Neutrophil (primary cell): ENCODE measurements around the gene ZNF821.
"Not testable (repeated sequence)": the region's sequence is repeated elsewhere in the genome, so short reads cannot be mapped to it uniquely, and the experiment has no call there.

Experiments
- H3K27ac ChIP-seq: fragments of 200-600 bp; sonication (generic); 2 replicates; pipeline ENCODE4 v1.5.1; 2016; ENCODE audit warnings: mild to moderate bottlenecking, moderate library complexity
- H3K27me3 ChIP-seq: fragments of 200-600 bp; sonication (generic); 2 replicates; pipeline ENCODE4 v1.6.0; 2016; ENCODE audit warnings: mild to moderate bottlenecking
- H3K36me3 ChIP-seq: fragments of 200-600 bp; sonication (generic); 2 replicates; pipeline ENCODE4 v1.5.1; 2017
- H3K4me1 ChIP-seq, 2 experiments: fragments of 200-600 bp in 1 of 2; sonication (generic) in 1 of 2; 1 replicate in 1 of 2; 2 replicates in 1 of 2; pipeline versions ENCODE4 v1.5.1 to v1.6.1; 2013 to 2016; ENCODE audit warnings: low read depth in 1 of 2, low read length in 1 of 2, mild to moderate bottlenecking in 1 of 2, moderate library complexity in 1 of 2; ENCODE audit not compliant: control insufficient read depth in 1 of 2, insufficient read depth in 1 of 2
- H3K4me3 ChIP-seq, 2 experiments: fragments of 200-600 bp in 1 of 2; sonication (generic) in 1 of 2; 1 replicate in 1 of 2; 2 replicates in 1 of 2; pipeline ENCODE4 v1.5.1; 2013 to 2016; ENCODE audit warnings: low read depth in 1 of 2, low read length in 1 of 2, mild to moderate bottlenecking in 1 of 2, moderate library complexity in 1 of 2
- H3K9me3 ChIP-seq: fragments of 200-600 bp; sonication (generic); 2 replicates; pipeline ENCODE4 v1.5.1; 2016
- TF ChIP-seq, protein P1 (sequence below): fragments of 200-600 bp; sonication (generic); IDR thresholded peaks from 2 replicates; pipeline ENCODE4 v1.5.1; 2016; ENCODE audit warnings: antibody characterized with exemption

The ZNF821 gene

DNA sequence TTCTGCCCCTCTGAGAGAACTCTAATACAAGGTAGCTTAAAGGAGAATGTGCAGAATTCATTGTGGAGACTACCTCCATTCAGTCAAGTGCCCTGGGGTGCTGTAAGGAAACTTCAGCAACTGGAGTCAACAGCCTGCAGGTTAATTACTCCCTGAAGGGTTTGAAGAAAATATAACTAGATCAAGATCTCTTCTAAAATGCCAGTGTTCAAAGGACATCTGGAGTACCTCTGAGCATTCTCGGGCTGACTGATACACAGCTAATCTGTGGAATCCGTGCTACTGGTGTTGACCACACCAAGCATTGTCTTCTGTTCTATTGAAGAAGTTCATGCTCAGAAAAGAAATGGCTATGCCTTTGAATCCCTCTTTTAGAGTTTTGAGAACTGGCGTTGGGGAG is 49.7 kb downstream of the ZNF821 start:
- TF ChIP-seq, protein P1, sequence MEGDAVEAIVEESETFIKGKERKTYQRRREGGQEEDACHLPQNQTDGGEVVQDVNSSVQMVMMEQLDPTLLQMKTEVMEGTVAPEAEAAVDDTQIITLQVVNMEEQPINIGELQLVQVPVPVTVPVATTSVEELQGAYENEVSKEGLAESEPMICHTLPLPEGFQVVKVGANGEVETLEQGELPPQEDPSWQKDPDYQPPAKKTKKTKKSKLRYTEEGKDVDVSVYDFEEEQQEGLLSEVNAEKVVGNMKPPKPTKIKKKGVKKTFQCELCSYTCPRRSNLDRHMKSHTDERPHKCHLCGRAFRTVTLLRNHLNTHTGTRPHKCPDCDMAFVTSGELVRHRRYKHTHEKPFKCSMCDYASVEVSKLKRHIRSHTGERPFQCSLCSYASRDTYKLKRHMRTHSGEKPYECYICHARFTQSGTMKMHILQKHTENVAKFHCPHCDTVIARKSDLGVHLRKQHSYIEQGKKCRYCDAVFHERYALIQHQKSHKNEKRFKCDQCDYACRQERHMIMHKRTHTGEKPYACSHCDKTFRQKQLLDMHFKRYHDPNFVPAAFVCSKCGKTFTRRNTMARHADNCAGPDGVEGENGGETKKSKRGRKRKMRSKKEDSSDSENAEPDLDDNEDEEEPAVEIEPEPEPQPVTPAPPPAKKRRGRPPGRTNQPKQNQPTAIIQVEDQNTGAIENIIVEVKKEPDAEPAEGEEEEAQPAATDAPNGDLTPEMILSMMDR: no peak
- Histone ChIP-seq H3K4me3 (no peak overlapping the region), H3K27ac (no peak overlapping the region), H3K36me3 (no peaks in the 10 kb centered on the region), H3K9me3 (no peaks in the 10 kb centered on the region), H3K27me3 (no peaks in the 10 kb centered on the region), H3K4me1 (no peaks in the 10 kb centered on the region)

DNA sequence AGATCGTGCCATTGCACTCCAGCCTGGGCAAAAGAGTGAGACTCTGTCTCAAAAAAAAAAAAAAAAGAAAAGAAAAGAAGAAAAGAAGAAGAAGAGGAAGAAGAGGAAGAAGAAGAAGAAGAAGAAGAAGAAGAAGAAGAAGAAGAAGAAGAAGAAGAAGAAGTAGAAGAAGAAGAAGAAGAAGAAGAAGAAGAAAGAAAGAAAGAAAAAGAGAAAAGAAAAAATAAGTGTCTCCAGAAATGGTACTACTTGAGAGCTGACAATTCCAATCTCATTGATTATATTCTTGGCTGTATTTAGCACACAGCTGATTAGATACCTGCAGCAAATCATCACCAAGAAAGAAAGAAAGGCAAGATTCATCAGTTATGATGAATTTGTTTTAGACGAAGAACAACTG is 51.9 kb downstream of the ZNF821 start:
- H3K4me3 ChIP-seq, H3K27ac ChIP-seq, H3K4me1 ChIP-seq, H3K36me3 ChIP-seq, H3K9me3 ChIP-seq, H3K27me3 ChIP-seq: not testable (repeated sequence)

DNA sequence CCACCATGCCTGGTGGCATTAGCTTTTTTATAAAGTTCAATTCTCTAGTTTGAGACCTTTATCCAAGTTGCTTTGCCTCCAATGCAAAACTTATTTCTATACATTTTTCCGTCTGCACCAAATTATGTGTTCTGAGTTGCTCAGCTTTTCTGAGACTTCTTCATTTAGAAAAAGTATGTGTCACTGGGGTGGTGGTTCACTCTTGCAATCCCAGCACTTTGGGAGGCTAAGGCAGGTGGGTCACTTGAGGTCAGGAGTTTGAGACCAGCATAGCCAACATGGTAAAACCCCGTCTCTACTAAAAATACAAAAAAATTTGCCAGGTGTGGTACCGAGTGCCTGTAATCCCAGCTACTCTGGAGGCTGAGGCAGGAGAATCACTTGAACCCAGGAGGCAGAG is 52.3 kb downstream of the ZNF821 start:
- H3K27ac ChIP-seq, H3K9me3 ChIP-seq, H3K4me1 ChIP-seq, H3K36me3 ChIP-seq, H3K27me3 ChIP-seq, H3K4me3 ChIP-seq: not testable (repeated sequence)

DNA sequence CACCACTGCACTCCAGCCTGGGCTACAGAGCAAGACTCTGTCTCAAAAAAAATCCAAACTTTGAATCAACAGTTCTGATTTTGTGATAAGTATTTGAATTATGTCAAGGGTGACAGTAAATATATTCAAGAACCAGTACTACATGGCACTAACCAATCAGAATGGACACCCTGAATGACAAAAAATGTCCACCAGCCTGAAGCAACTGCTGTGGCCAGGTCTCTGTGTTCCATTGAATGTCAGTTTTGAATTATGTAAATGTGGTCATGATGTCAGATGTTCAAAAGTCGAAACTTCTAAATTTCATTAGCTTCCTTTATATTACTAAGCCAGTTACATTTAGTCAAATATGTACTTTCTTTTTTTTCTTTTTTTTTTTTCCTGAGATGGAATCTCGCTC is 53.6 kb downstream of the ZNF821 start:
- TF ChIP-seq, protein P1: no peak
- Histone ChIP-seq H3K4me3 (no peak overlapping the region), H3K27me3 (no peaks in the 10 kb centered on the region), H3K27ac (no peak overlapping the region), H3K4me1 (no peaks in the 10 kb centered on the region), H3K9me3 (no peaks in the 10 kb centered on the region), H3K36me3 (no peaks in the 10 kb centered on the region)

DNA sequence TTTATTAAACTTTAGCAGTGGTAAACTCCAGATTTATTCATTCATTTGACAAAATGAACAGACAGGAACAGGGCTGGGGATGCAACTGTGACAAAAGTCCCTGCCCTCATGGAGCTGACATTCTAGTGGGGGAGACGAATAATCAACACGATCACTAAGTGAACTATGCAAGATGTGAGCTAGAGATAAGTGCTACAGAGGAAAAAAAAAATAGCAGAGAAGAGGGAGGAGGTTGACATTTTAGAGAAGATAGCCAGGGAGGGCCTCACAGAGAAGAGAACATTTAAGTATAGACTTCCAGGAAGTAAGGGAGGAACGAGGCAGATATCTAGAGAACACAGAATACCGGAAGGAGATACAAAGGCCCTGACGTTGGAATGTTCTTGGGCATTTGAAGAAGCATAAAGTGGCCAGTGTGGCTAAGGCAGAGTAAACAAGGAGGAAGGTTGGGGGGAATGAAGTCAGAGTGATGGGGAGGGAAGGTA is 57.4 kb downstream of the ZNF821 start:
- no peaks in the 10 kb centered on the region for H3K36me3 ChIP-seq
- TF ChIP-seq, protein P1: no peak
- H3K27me3 ChIP-seq: no peaks in the 10 kb centered on the region
- no peaks in the 10 kb centered on the region for H3K9me3 ChIP-seq
- H3K4me1 ChIP-seq: no peaks in the 10 kb centered on the region
- H3K4me3 ChIP-seq: no peak overlapping the region
- no peak overlapping the region for H3K27ac ChIP-seq

DNA sequence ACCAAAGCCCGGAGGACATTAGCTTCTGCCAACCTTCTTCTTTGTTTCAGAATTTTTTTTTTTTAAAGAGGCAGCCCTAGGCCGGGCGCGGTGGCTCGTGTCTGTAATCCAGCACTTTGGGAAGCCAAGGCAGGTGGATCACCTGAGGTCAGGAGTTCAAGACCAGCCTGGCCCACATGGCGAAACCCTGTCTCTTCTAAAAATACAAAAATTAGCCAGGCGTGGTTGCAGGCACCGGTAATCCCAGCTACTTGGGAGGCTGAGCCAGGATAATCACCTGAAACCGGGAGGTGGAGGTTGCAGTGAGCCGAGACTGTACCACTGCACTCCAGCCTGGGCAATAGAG is 66.9 kb downstream of the ZNF821 start:
- H3K27ac ChIP-seq, H3K27me3 ChIP-seq: not testable (repeated sequence)

DNA sequence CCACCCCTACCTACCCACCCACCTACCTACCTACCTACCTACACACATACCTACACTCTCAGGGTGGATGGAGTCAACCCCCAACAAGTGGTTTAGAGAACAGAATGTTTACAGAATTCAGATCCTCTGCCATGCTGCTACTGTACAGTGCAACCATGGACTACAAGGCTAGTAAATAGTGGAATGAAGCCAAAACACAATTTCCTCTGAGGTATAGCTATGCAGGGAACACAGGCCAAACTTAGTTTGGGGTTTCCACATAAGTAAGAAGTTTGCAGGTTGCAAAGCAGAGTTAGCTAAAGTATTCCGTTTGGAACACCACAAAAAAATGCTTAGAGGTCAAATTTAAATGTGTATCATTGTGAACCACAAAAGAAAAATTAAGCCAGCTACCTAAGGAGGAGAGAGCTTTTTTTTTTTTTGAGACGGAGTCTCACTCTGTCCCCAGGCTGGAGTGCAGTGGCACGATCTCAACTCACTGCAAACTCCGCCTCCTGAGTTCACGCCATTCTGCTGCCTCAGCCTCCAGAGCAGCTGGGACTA is 72.7 kb downstream of the ZNF821 start:
- no peak overlapping the region for H3K27ac ChIP-seq
- H3K4me3 ChIP-seq: no peak overlapping the region

More for the DNA sequence above, 66.9 kb downstream of the ZNF821 start:
- not testable (repeated sequence) for H3K36me3 ChIP-seq, H3K9me3 ChIP-seq, H3K4me3 ChIP-seq, H3K4me1 ChIP-seq

DNA sequence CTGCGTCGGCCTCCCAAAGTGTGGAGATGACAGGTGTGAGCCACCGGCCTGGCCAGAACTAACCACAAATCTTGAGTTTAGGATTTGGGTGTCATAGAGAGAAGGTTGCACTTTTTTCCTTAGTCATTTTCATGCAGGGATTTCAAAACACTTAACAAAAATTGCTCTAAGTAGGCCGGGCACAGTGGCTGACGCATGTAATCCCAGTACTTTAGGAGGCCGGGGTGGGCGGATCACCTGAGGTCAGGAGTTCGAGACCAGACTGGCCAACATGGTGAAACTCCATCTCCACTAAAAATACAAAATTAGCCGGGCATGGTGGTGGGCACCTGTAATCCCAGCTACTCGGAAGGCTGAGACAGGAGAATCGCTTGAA is 73.8 kb downstream of the ZNF821 start:
- H3K4me1 ChIP-seq: peaks cover 31 to 35% of the 10 kb centered on the region in 2 experiments
- H3K9me3 ChIP-seq, H3K36me3 ChIP-seq, H3K27me3 ChIP-seq: not testable (repeated sequence)
- H3K4me3 ChIP-seq: peak overlapping the region; percentile 92 to 98
- peak overlapping the region; percentile 100 for H3K27ac ChIP-seq

More for the DNA sequence above, 72.7 kb downstream of the ZNF821 start:
- TF ChIP-seq, protein P1: no peak
- H3K9me3 ChIP-seq: no peaks in the 10 kb centered on the region
- H3K36me3 ChIP-seq: peaks cover 2% of the 10 kb centered on the region
- H3K27me3 ChIP-seq: no peaks in the 10 kb centered on the region
- peaks cover 27 to 33% of the 10 kb centered on the region in 2 experiments for H3K4me1 ChIP-seq
